GM18951 (cell line): ENCODE data around the gene NPW.
A peak's percentile ranks its signal among the peaks of the same experiment; 100 is the strongest.

Source experiments
- POLR2A ChIP-seq: IDR thresholded peaks from 4 replicates; pipeline ENCODE4 v1.6.1; 2011; ENCODE audit warnings: mild to moderate bottlenecking; ENCODE audit not compliant: insufficient read length, insufficient read depth; ENCODE audit errors: extremely low read depth
- in situ Hi-C: fragments of 300-500 bp; cut with MboI; formaldehyde crosslinking; loops from one replicate; pipeline ENCODE4 v1.12.0; 2022; ENCODE audit warnings: low sequenced_read_pairs, mixed read lengths, inconsistent platforms; ENCODE audit not compliant: unreplicated experiment

Gene NPW

GRCh38 chr16:2042986-2043666 is 23.5 kb downstream of the NPW start:
- in situ Hi-C loops: no loop called here
- TF ChIP-seq POLR2A: no peak

GRCh38 chr16:2043667-2044451 is 24.3 kb downstream of the NPW start:
- in situ Hi-C loops: no loop called here
- no peak for TF ChIP-seq POLR2A

- no peak for TF ChIP-seq POLR2A
- in situ Hi-C loops: no loop called here
Observed at GRCh38 chr16:2044541-2044940, 25.0 kb downstream of the NPW start.

- TF ChIP-seq POLR2A: no peak
- in situ Hi-C loops: no loop called here
Observed at GRCh38 chr16:2045965-2046892, 26.6 kb downstream of the NPW start.

- TF ChIP-seq POLR2A: no peak
- in situ Hi-C loops: no loop called here
Observed at GRCh38 chr16:2046893-2047329, 27.3 kb downstream of the NPW start.

GRCh38 chr16:2047330-2048115 is 27.9 kb downstream of the NPW start, which contains the start of the genes NTHL1 and TSC2:
Gene NTHL1, minus strand, starts transcription at chr16:2047834. Its CDS starts 11 bp downstream, at chr16:2047823.
Gene TSC2, plus strand, starts transcription at chr16:2047985. Its CDS starts 631 bp downstream, at chr16:2048616.
- TF ChIP-seq POLR2A: peak; percentile 89
- in situ Hi-C loops: no loop called here

GRCh38 chr16:2048116-2048543 is 28.5 kb downstream of the NPW start:
- in situ Hi-C loops: no loop called here

GRCh38 chr16:2053211-2053610 is 33.6 kb downstream of the NPW start:
- in situ Hi-C loops: no loop called here
- no peak for TF ChIP-seq POLR2A

More at GRCh38 chr16:2048116-2048543, 28.5 kb downstream of the NPW start:
- TF ChIP-seq POLR2A: no peak

GRCh38 chr16:2053897-2054296 is 34.3 kb downstream of the NPW start:
- TF ChIP-seq POLR2A: no peak
- in situ Hi-C loops: no loop called here

- in situ Hi-C loops: no loop called here
- TF ChIP-seq POLR2A: no peak
Observed at GRCh38 chr16:2054543-2055245, 35.1 kb downstream of the NPW start.

GRCh38 chr16:2056077-2056476 is 36.5 kb downstream of the NPW start:
- in situ Hi-C loops: no loop called here
- TF ChIP-seq POLR2A: no peak
